Suprapubic skin (tissue), 4 donors: ENCODE measurements around the gene TREML2. TPM values are rescaled to one million over a fixed set of nuclear protein-coding genes. Genes with fewer than 3 reads are reported as not detected.

ENCODE experiments used
- DNase-seq, 2 donors: peaks; one replicate each; pipeline ENCODE4 v3.0.0-alpha.2; 2019; ENCODE audit warnings: low spot score in 2 of 2
- H3K27ac ChIP-seq: fragments of 200-600 bp; sonication (generic); one replicate; pipeline ENCODE4 v1.5.1; 2019
- H3K27me3 ChIP-seq: fragments of 200-600 bp; sonication (generic); one replicate; pipeline ENCODE4 v1.5.1; 2019
- H3K36me3 ChIP-seq: fragments of 200-600 bp; sonication (generic); one replicate; pipeline ENCODE4 v1.5.1; 2019
- H3K4me1 ChIP-seq: fragments of 200-600 bp; sonication (generic); one replicate; pipeline ENCODE4 v1.5.1; 2019
- H3K4me3 ChIP-seq: fragments of 200-600 bp; sonication (generic); one replicate; pipeline ENCODE4 v1.5.1; 2019; ENCODE audit warnings: mild to moderate bottlenecking
- H3K9me3 ChIP-seq: fragments of 200-600 bp; sonication (generic); one replicate; pipeline ENCODE4 v1.5.1; 2019
- EP300 ChIP-seq: sonication (generic); formaldehyde crosslinking; IDR thresholded peaks from one replicate; pipeline ENCODE4 v1.6.1; 2017; ENCODE audit warnings: antibody characterized with exemption
- POLR2A ChIP-seq, 2 donors: fragments of 450-650 bp; IDR thresholded peaks; one replicate each; pipeline ENCODE4 v1.6.1; 2017; ENCODE audit warnings: antibody characterized with exemption in 2 of 2, mild to moderate bottlenecking in 2 of 2, moderate library complexity in 2 of 2
- POLR2AphosphoS5 ChIP-seq, 3 donors: sonication (generic); formaldehyde crosslinking; IDR thresholded peaks; one replicate each; pipeline ENCODE4 v1.6.1; 2017; ENCODE audit warnings: antibody characterized with exemption in 3 of 3
- WGBS: methylation state at CpG from one replicate; pipeline ENCODE4 v1.1.5; 2018; 5-methylcytosine and 5-hydroxymethylcytosine counted together
- total RNA-seq, 4 donors: library from RNA; depleted of rRNA; stranded (reverse); fragments of >200 nt; gene quantifications; one replicate each; pipeline ENCODE4 v1.1.0, GENCODE V29; 2016
- TF ChIP-seq, protein P1 (sequence below), 2 donors: fragments of 200-600 bp in 1 of 2; fragments of 450-650 bp in 1 of 2; sonication (generic) in 1 of 2; IDR thresholded peaks; one replicate each; pipeline ENCODE4 v1.5.1; 2016 to 2019; ENCODE audit warnings: antibody characterized with exemption in 2 of 2, mild to moderate bottlenecking in 1 of 2, moderate library complexity in 1 of 2

The TREML2 gene
- total RNA-seq, 4 donors from 2014 or later, result not detected

GRCh38 chr6:41162687-41163418 lies 38.1 kb downstream of the TREML2 start, which contains the start of gene TREM2:
Gene TREM2 (minus strand): TSS chr6:41163116. CDS start chr6:41163082, 34 bp downstream.
- no peak for DNase-seq

GRCh38 chr6:41161851-41162552 lies 38.9 kb downstream of the TREML2 start:
- peaks cover 15% of the 10 kb centered on the region for H3K27me3 ChIP-seq
- H3K9me3 ChIP-seq, result no peaks in the 10 kb centered on the region
- H3K27ac ChIP-seq, result no peak overlapping the region
- no peak overlapping the region for H3K4me3 ChIP-seq
- TF ChIP-seq, protein P1, sequence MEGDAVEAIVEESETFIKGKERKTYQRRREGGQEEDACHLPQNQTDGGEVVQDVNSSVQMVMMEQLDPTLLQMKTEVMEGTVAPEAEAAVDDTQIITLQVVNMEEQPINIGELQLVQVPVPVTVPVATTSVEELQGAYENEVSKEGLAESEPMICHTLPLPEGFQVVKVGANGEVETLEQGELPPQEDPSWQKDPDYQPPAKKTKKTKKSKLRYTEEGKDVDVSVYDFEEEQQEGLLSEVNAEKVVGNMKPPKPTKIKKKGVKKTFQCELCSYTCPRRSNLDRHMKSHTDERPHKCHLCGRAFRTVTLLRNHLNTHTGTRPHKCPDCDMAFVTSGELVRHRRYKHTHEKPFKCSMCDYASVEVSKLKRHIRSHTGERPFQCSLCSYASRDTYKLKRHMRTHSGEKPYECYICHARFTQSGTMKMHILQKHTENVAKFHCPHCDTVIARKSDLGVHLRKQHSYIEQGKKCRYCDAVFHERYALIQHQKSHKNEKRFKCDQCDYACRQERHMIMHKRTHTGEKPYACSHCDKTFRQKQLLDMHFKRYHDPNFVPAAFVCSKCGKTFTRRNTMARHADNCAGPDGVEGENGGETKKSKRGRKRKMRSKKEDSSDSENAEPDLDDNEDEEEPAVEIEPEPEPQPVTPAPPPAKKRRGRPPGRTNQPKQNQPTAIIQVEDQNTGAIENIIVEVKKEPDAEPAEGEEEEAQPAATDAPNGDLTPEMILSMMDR (IDR thresholded peaks at IDR 0.05), result no peak
- TF ChIP-seq POLR2AphosphoS5 (IDR thresholded peaks at IDR 0.05), result no peak
- no peak for TF ChIP-seq EP300
- TF ChIP-seq POLR2A (IDR thresholded peaks at IDR 0.05), result no peak
- 78% methylated on average over 13 of the region's 13 CpGs for WGBS
- no peaks in the 10 kb centered on the region for H3K36me3 ChIP-seq
- H3K4me1 ChIP-seq, result peaks cover 5% of the 10 kb centered on the region
- no peak for DNase-seq

More at GRCh38 chr6:41162687-41163418, 38.1 kb downstream of the TREML2 start, which contains the start of gene TREM2:
- Histone ChIP-seq H3K4me1 (peaks cover 5% of the 10 kb centered on the region), H3K9me3 (no peaks in the 10 kb centered on the region), H3K36me3 (no peaks in the 10 kb centered on the region), H3K27me3 (peaks cover 15% of the 10 kb centered on the region), H3K27ac (no peak within 1 kb of the TSS), H3K4me3 (no peak within 1 kb of the TSS)
- TF ChIP-seq, protein P1 (IDR thresholded peaks at IDR 0.05), result no peak
- TF ChIP-seq POLR2A (IDR thresholded peaks at IDR 0.05) (no peak), POLR2AphosphoS5 (IDR thresholded peaks at IDR 0.05) (no peak), EP300 (no peak)
- 65% methylated on average over 10 of the region's 10 CpGs for WGBS

- Histone ChIP-seq H3K4me3 (no peak overlapping the region), H3K36me3 (no peaks in the 10 kb centered on the region)
- TF ChIP-seq, protein P1 (IDR thresholded peaks at IDR 0.05), result no peak
- TF ChIP-seq EP300, result no peak
- TF ChIP-seq POLR2AphosphoS5 (IDR thresholded peaks at IDR 0.05), result no peak
- TF ChIP-seq POLR2A (IDR thresholded peaks at IDR 0.05), result no peak
These were observed 39.6 kb downstream of the TREML2 start for GRCh38 chr6:41161380-41161779.

GRCh38 chr6:41160933-41161332 lies 40.0 kb downstream of the TREML2 start:
- Histone ChIP-seq H3K27ac (no peak overlapping the region), H3K4me3 (no peak overlapping the region), H3K4me1 (peaks cover 5% of the 10 kb centered on the region), H3K27me3 (peaks cover 15% of the 10 kb centered on the region), H3K36me3 (no peaks in the 10 kb centered on the region), H3K9me3 (no peaks in the 10 kb centered on the region)
- no peak for DNase-seq
- TF ChIP-seq POLR2A (IDR thresholded peaks at IDR 0.05) (no peak), POLR2AphosphoS5 (IDR thresholded peaks at IDR 0.05) (no peak)
- 63% methylated on average over 3 of the region's 3 CpGs for WGBS

More at GRCh38 chr6:41161380-41161779, 39.6 kb downstream of the TREML2 start:
- 75% methylated on average over 3 of the region's 10 CpGs for WGBS
- Histone ChIP-seq H3K27ac (no peak overlapping the region), H3K27me3 (peaks cover 15% of the 10 kb centered on the region), H3K9me3 (no peaks in the 10 kb centered on the region), H3K4me1 (peaks cover 5% of the 10 kb centered on the region)
- DNase-seq, result no peak

GRCh38 chr6:41159415-41160082 lies 41.4 kb downstream of the TREML2 start:
- DNase-seq, result no peak
- TF ChIP-seq POLR2AphosphoS5 (IDR thresholded peaks at IDR 0.05) (no peak), EP300 (no peak)
- Histone ChIP-seq H3K27ac (no peak overlapping the region), H3K27me3 (peaks cover 15% of the 10 kb centered on the region), H3K4me3 (no peak overlapping the region), H3K36me3 (no peaks in the 10 kb centered on the region), H3K4me1 (peaks cover 5% of the 10 kb centered on the region), H3K9me3 (no peaks in the 10 kb centered on the region)
- WGBS, result 47% methylated on average over 12 of the region's 12 CpGs

GRCh38 chr6:41157323-41157722 lies 43.6 kb downstream of the TREML2 start:
- DNase-seq, result no peak
- no peaks in the 10 kb centered on the region for H3K36me3 ChIP-seq

More at GRCh38 chr6:41157323-41157722, 43.6 kb downstream of the TREML2 start:
- no peaks in the 10 kb centered on the region for H3K9me3 ChIP-seq
- no peak overlapping the region for H3K4me3 ChIP-seq
- H3K4me1 ChIP-seq, result peaks cover 11% of the 10 kb centered on the region
- no peak for TF ChIP-seq EP300
- TF ChIP-seq, protein P1 (IDR thresholded peaks at IDR 0.05), result no peak
- TF ChIP-seq POLR2A (IDR thresholded peaks at IDR 0.05), result no peak
- no peak for TF ChIP-seq POLR2AphosphoS5 (IDR thresholded peaks at IDR 0.05)
- H3K27me3 ChIP-seq, result peaks cover 17% of the 10 kb centered on the region
- no peak overlapping the region for H3K27ac ChIP-seq
- WGBS, result 86% methylated on average over 4 of the region's 5 CpGs
